Gastroesophageal sphincter (tissue), 4 donors: ENCODE data around the gene TGFBR3L. TPM values are rescaled to one million over a fixed set of nuclear protein-coding genes. Genes with fewer than 3 reads are reported as not detected.

Experiments used
- ATAC-seq: fragments of 150-250 bp; one replicate; pipeline ENCODE4 v1.9.1; 2016; ENCODE audit warnings: mild to moderate bottlenecking, moderate library complexity
- H3K27ac ChIP-seq, 4 donors: fragments of 200-600 bp; sonication (generic) in 3 of 4; 1 replicate in 3 of 4; 2 replicates in 1 of 4; pipeline ENCODE4 v1.5.1; 2016 to 2019
- H3K27me3 ChIP-seq: fragments of 200-600 bp; sonication (generic); one replicate; pipeline ENCODE4 v1.5.1; 2019
- H3K36me3 ChIP-seq, 2 donors: fragments of 200-600 bp; sonication (generic); one replicate each; pipeline ENCODE4 v1.5.1; 2019; ENCODE audit warnings: control low read depth in 1 of 2
- H3K4me1 ChIP-seq, 3 donors: fragments of 200-600 bp; sonication (generic); 1 replicate in 2 of 3; 2 replicates in 1 of 3; pipeline ENCODE4 v1.5.1; 2016 to 2019; ENCODE audit warnings: control low read depth in 2 of 3
- H3K4me3 ChIP-seq, 2 donors: fragments of 200-600 bp; sonication (generic); one replicate each; pipeline ENCODE4 v1.5.1; 2019; ENCODE audit warnings: mild to moderate bottlenecking in 1 of 2, moderate library complexity in 1 of 2
- H3K9me3 ChIP-seq, 3 donors: fragments of 200-600 bp; sonication (generic); one replicate each; pipeline ENCODE4 v1.5.1; 2017 to 2019; ENCODE audit warnings: control low read depth in 2 of 3
- CTCF ChIP-seq, 4 experiments: fragments of 200-600 bp in 2 of 4; fragments of 450-650 bp in 2 of 4; sonication (generic) in 1 of 4; IDR thresholded peaks; one replicate each; pipeline ENCODE4 v1.5.1; 2017 to 2019; ENCODE audit warnings: antibody characterized with exemption in 4 of 4, mild to moderate bottlenecking in 2 of 4, moderate library complexity in 2 of 4
- EP300 ChIP-seq: sonication (generic); formaldehyde crosslinking; IDR thresholded peaks from one replicate; pipeline ENCODE4 v1.6.1; 2017; ENCODE audit warnings: antibody characterized with exemption, mild to moderate bottlenecking
- POLR2A ChIP-seq, 2 donors: fragments of 450-650 bp; IDR thresholded peaks; one replicate each; pipeline ENCODE4 v1.6.1; 2017; ENCODE audit warnings: antibody characterized with exemption in 2 of 2, mild to moderate bottlenecking in 2 of 2, moderate library complexity in 1 of 2
- POLR2AphosphoS5 ChIP-seq: sonication (generic); formaldehyde crosslinking; IDR thresholded peaks from one replicate; pipeline ENCODE4 v1.6.1; 2017; ENCODE audit warnings: antibody characterized with exemption
- WGBS, 2 donors: methylation state at CpG; one replicate each; pipeline ENCODE4 v1.1.5; 2018; ENCODE audit warnings: low coverage in 1 of 2; 5-methylcytosine and 5-hydroxymethylcytosine counted together
- total RNA-seq, 4 donors: library from RNA; depleted of rRNA; stranded (reverse); fragments of >200 nt; gene quantifications; one replicate each; pipeline ENCODE4 v1.1.0, GENCODE V29; 2016

TGFBR3L gene
- total RNA-seq, 4 donors from 2014 or later, result 2.8 to 8.5 (median 5.4) TPM

GRCh38 chr19:7907544-7907943, 7.1 kb upstream of the TGFBR3L start:
- Histone ChIP-seq H3K4me3 (no peak overlapping the region), H3K9me3 (no peaks in the 10 kb centered on the region), H3K27ac (no peak overlapping the region), H3K36me3 (peaks cover 0 to 73% of the 10 kb centered on the region in 2 donors), H3K27me3 (no peaks in the 10 kb centered on the region), H3K4me1 (peaks cover 4 to 58% (median 30%) of the 10 kb centered on the region in 3 donors)
- ATAC-seq, result no peak
- TF ChIP-seq POLR2A (IDR thresholded peaks at IDR 0.05), result no peak
- TF ChIP-seq EP300, result no peak
- TF ChIP-seq POLR2AphosphoS5, result no peak
- no peak for TF ChIP-seq CTCF (IDR thresholded peaks at IDR 0.05)
- WGBS, 2 donors, result 100% methylated on average over 1 of the region's 11 CpGs; no CpG with 5 or more reads in 1 of the 2 donors

GRCh38 chr19:7908078-7908699, 6.4 kb upstream of the TGFBR3L start:
- TF ChIP-seq EP300, result no peak
- TF ChIP-seq POLR2AphosphoS5, result no peak
- TF ChIP-seq CTCF (IDR thresholded peaks at IDR 0.05), result no peak
- TF ChIP-seq POLR2A (IDR thresholded peaks at IDR 0.05), result no peak
- 81 to 92% methylated on average over 2 to 5 of the region's 14 CpGs for WGBS, 2 donors
- peaks cover 0 to 79% of the 10 kb centered on the region in 2 donors for H3K36me3 ChIP-seq

GRCh38 chr19:7908742-7909461, 5.7 kb upstream of the TGFBR3L start:
- H3K36me3 ChIP-seq, result peaks cover 0 to 86% of the 10 kb centered on the region in 2 donors
- 90 to 92% methylated on average over 2 to 5 of the region's 19 CpGs for WGBS, 2 donors
- H3K4me1 ChIP-seq, result peaks cover 4 to 51% (median 26%) of the 10 kb centered on the region in 3 donors
- H3K27ac ChIP-seq, result no peak overlapping the region
- H3K4me3 ChIP-seq, result no peak overlapping the region
- no peaks in the 10 kb centered on the region for H3K9me3 ChIP-seq
- TF ChIP-seq EP300, result no peak
- TF ChIP-seq POLR2A (IDR thresholded peaks at IDR 0.05), result no peak
- TF ChIP-seq POLR2AphosphoS5, result no peak
- TF ChIP-seq CTCF (IDR thresholded peaks at IDR 0.05), result no peak
- ATAC-seq, result no peak
- no peaks in the 10 kb centered on the region for H3K27me3 ChIP-seq

More at GRCh38 chr19:7908078-7908699, 6.4 kb upstream of the TGFBR3L start:
- H3K27ac ChIP-seq, result no peak overlapping the region
- H3K4me1 ChIP-seq, result peaks cover 4 to 52% (median 26%) of the 10 kb centered on the region in 3 donors
- H3K27me3 ChIP-seq, result no peaks in the 10 kb centered on the region
- ATAC-seq, result no peak
- no peaks in the 10 kb centered on the region for H3K9me3 ChIP-seq
- H3K4me3 ChIP-seq, result no peak overlapping the region

- Histone ChIP-seq H3K27me3 (peaks cover 5% of the 10 kb centered on the region), H3K27ac (no peak overlapping the region), H3K9me3 (no peaks in the 10 kb centered on the region), H3K36me3 (peaks cover 0 to 87% of the 10 kb centered on the region in 2 donors), H3K4me3 (no peak overlapping the region), H3K4me1 (peaks cover 3 to 47% (median 25%) of the 10 kb centered on the region in 3 donors)
- ATAC-seq, result no peak
- no peak for TF ChIP-seq POLR2A (IDR thresholded peaks at IDR 0.05)
- TF ChIP-seq EP300, result no peak
- no peak for TF ChIP-seq CTCF (IDR thresholded peaks at IDR 0.05)
- TF ChIP-seq POLR2AphosphoS5, result no peak
- WGBS, 2 donors, result no CpG with 5 or more reads among the region's 21 CpGs
Measured at GRCh38 chr19:7909471-7910067, 5.1 kb upstream of the TGFBR3L start.
